SU-DHL-6 (cell line): Measurements from ENCODE around the gene DNM2.

Experiments
- H2AFZ ChIP-seq: fragments of 200-600 bp; sonication (generic); 2 replicates; pipeline ENCODE4 v1.6.1; 2014; ENCODE audit warnings: low read depth, mild to moderate bottlenecking, moderate library complexity, mixed read lengths, antibody characterized with exemption, low read length; ENCODE audit not compliant: severe bottlenecking
- H3F3A ChIP-seq: fragments of 200-600 bp; shearing (Covaris generic); 2 replicates; pipeline ENCODE4 v1.6.0; 2016; ENCODE audit warnings: antibody characterized with exemption, mild to moderate bottlenecking; ENCODE audit not compliant: insufficient read depth
- H3K27ac ChIP-seq: fragments of 200-600 bp; sonication (generic); 2 replicates; pipeline ENCODE4 v1.5.1; 2016; ENCODE audit warnings: low read depth, mild to moderate bottlenecking, low read length, moderate library complexity, mixed read lengths
- H3K27me3 ChIP-seq: fragments of 200-600 bp; sonication (generic), shearing (Covaris generic); 2 replicates; pipeline ENCODE4 v1.6.0; 2014; ENCODE audit warnings: mild to moderate bottlenecking, low read length
- H3K36me3 ChIP-seq: fragments of 200-600 bp; sonication (generic); 2 replicates; pipeline ENCODE4 v1.6.1; 2014; ENCODE audit warnings: mild to moderate bottlenecking, low read length, mixed read lengths
- H3K4me2 ChIP-seq: fragments of 300-600, 200-600 bp; shearing (Covaris generic), sonication (generic); 2 replicates; pipeline ENCODE4 v1.6.0; 2014; ENCODE audit warnings: low read length, low read depth, mild to moderate bottlenecking; ENCODE audit not compliant: poor library complexity, severe bottlenecking
- H3K4me3 ChIP-seq: fragments of 200-600 bp; sonication (generic); 2 replicates; pipeline ENCODE4 v1.5.1; 2014; ENCODE audit warnings: antibody characterized with exemption, low read length, mild to moderate bottlenecking, mixed read lengths; ENCODE audit not compliant: insufficient read depth, poor library complexity, severe bottlenecking
- H3K79me2 ChIP-seq: fragments of 200-600 bp; sonication (generic); 2 replicates; pipeline ENCODE4 v1.6.1; 2014; ENCODE audit warnings: mild to moderate bottlenecking, low read length, moderate library complexity; ENCODE audit not compliant: insufficient read depth
- H3K9ac ChIP-seq: fragments of 200-600 bp; sonication (generic); 2 replicates; pipeline ENCODE4 v1.7.0; 2014; ENCODE audit warnings: mild to moderate bottlenecking, low read length
- H3K9me2 ChIP-seq: fragments of 200-600 bp; sonication (generic); replicated peaks from 2 replicates; pipeline ENCODE4 v1.6.1; 2014; ENCODE audit warnings: low read length; ENCODE audit not compliant: insufficient read depth
- H3K9me3 ChIP-seq: fragments of 200-600 bp; sonication (generic); 2 replicates; pipeline ENCODE4 v1.6.1; 2014; ENCODE audit warnings: low read length, mixed read lengths; ENCODE audit not compliant: insufficient read depth
- H4K20me1 ChIP-seq: fragments of 200-600 bp; sonication (generic); 2 replicates; pipeline ENCODE4 v1.6.1; 2014; ENCODE audit warnings: low read depth, mild to moderate bottlenecking, antibody characterized with exemption, low read length, moderate library complexity, mixed read lengths
- CTCF ChIP-seq: fragments of 200-600 bp; sonication (generic); IDR thresholded peaks from one replicate; pipeline ENCODE4 v1.5.1; 2017; ENCODE audit warnings: antibody characterized with exemption, mild to moderate bottlenecking, low read length, moderate library complexity; ENCODE audit not compliant: insufficient read depth, poor library complexity, severe bottlenecking
- EZH2phosphoT487 ChIP-seq: fragments of 200-600 bp; sonication (generic), shearing (Covaris generic); conservative IDR thresholded peaks from 2 replicates; pipeline ENCODE4 v1.6.1; 2018; ENCODE audit warnings: mild to moderate bottlenecking, antibody characterized with exemption, low read length, moderate library complexity, mixed read lengths

Gene DNM2

GRCh38 chr19:10726268-10726667 lies 8.4 kb downstream of the DNM2 start:
- Histone ChIP-seq H3K9me2 (no peaks in the 10 kb centered on the region), H3K79me2 (peaks cover 98% of the 10 kb centered on the region), H3K9me3 (no peaks in the 10 kb centered on the region), H3K4me2 (no peak overlapping the region), H3K4me3 (no peak overlapping the region), H2AFZ (no peak overlapping the region), H3K27me3 (no peaks in the 10 kb centered on the region), H3K9ac (no peak overlapping the region), H3F3A (0 out of 2 replicates have a peak, but pooled peaks cover 5% of the 10 kb centered on the region), H3K36me3 (no peaks in the 10 kb centered on the region), H4K20me1 (no peaks in the 10 kb centered on the region; the same call in 1 of the 2 replicates), H3K27ac (no peak overlapping the region)
- TF ChIP-seq EZH2phosphoT487 (no peak), CTCF (no peak)

- no peak overlapping the region for H3K9ac ChIP-seq
- no peaks in the 10 kb centered on the region for H3K9me2 ChIP-seq
- no peak overlapping the region for H3K4me2 ChIP-seq
- H3K27ac ChIP-seq: no peak overlapping the region
- H3K79me2 ChIP-seq: peaks cover 98% of the 10 kb centered on the region
- no peak overlapping the region for H3K4me3 ChIP-seq
- no peaks in the 10 kb centered on the region for H3K36me3 ChIP-seq
- H4K20me1 ChIP-seq: no peaks in the 10 kb centered on the region; the same call in 1 of the 2 replicates
- no peaks in the 10 kb centered on the region for H3K9me3 ChIP-seq
- no peak for TF ChIP-seq EZH2phosphoT487
- no peak for TF ChIP-seq CTCF
- H2AFZ ChIP-seq: no peak overlapping the region
- H3F3A ChIP-seq: 0 out of 2 replicates have a peak, but pooled peaks cover 5% of the 10 kb centered on the region
- H3K27me3 ChIP-seq: no peaks in the 10 kb centered on the region
Measured at GRCh38 chr19:10727685-10728201, 9.9 kb downstream of the DNM2 start.

GRCh38 chr19:10729411-10729810 lies 11.5 kb downstream of the DNM2 start:
- TF ChIP-seq CTCF (no peak), EZH2phosphoT487 (no peak)
- H3K79me2 ChIP-seq: peaks cover 98% of the 10 kb centered on the region
- H2AFZ ChIP-seq: no peak overlapping the region
- no peaks in the 10 kb centered on the region; the same call in 1 of the 2 replicates for H4K20me1 ChIP-seq
- no peak overlapping the region for H3K4me3 ChIP-seq
- no peaks in the 10 kb centered on the region for H3K9me3 ChIP-seq
- H3K9ac ChIP-seq: no peak overlapping the region
- 0 out of 2 replicates have a peak overlapping the region, but pooled peaks have one; percentile 59 for H3K27ac ChIP-seq
- H3K27me3 ChIP-seq: no peaks in the 10 kb centered on the region
- H3K4me2 ChIP-seq: no peak overlapping the region
- H3K9me2 ChIP-seq: no peaks in the 10 kb centered on the region
- H3F3A ChIP-seq: 0 out of 2 replicates have a peak, but pooled peaks cover 5% of the 10 kb centered on the region
- H3K36me3 ChIP-seq: no peaks in the 10 kb centered on the region
